AG20443 (cell line): ENCODE results near the gene XK.

Experiments
- DNase-seq: peaks from one replicate; pipeline ENCODE4 v3.0.0; 2012; ENCODE audit warnings: low spot score, mixed read lengths

The XK gene

DNA sequence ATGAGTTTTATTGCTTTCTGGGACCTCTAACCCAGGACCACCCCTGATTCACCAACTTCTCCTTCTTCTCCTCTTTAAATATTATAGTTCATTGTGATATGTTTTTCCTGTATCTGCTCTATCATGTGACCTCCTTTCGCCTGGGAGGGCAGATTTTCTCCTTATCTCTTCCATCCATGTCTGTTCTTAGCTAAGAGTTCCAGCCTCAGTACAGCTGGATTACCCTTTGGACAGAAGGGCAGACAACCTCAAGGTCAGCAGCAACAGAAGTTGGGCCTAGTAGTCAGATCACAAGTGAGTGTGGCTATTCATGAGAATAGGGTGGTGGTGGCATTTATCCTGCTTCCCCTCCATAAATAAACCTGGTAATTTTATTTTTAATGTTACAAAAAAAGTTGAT, 5.7 kb upstream of the XK start:
- no peak for DNase-seq

DNA sequence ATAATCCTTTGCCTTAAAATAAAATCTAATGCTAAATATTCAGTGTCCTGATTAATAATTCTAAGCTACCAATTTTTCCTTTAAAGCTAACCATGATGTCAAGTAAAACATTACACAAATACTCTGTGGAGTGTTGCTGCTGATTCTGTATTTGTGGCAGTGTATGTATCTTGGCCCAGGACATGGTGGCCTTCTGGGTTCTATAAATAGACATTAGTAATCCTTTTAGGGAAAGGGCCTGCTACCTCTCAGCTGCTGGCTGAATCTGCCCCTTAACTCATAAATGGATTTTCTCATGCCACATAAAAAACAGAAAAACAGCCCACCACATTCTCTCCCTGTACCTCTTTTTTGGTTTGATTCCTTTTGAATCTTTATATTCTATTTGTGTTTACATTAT, 1.2 kb upstream of the XK start:
- no peak for DNase-seq

GRCh38 chrX:37684973-37685372, 618 bp upstream of the XK start:
- DNase-seq: no peak

DNA sequence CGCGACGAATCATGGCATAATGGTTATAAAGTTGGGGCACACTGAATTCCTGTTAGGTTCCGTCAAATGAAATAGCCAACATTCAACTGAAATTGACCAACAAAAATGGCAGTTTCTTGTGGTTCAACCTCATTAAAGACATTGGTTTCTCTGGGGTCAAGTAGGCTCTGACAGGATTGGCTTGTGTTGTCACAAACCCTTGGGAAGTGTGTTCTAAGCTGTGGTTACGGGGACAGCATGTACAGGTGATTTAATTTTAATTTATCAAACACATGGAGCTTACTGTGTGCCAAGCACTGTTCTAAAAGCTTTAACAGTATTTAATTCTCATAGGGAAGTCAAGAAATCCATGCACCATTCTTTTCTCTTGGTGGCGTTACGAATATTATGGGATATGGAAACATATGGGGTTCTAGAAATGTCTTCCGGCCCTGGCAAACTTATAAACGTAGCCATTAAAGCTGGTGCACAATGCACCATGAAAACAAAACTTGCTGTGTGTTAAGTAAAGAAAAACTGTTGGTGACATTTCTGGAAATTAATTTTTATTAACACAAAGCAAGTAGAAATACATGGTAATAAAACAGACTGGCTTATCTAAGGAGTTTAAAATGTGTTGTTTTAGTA, 891 bp downstream of the XK start:
- no peak for DNase-seq

GRCh38 chrX:37686996-37687395, 1.4 kb downstream of the XK start:
- DNase-seq: no peak

DNA sequence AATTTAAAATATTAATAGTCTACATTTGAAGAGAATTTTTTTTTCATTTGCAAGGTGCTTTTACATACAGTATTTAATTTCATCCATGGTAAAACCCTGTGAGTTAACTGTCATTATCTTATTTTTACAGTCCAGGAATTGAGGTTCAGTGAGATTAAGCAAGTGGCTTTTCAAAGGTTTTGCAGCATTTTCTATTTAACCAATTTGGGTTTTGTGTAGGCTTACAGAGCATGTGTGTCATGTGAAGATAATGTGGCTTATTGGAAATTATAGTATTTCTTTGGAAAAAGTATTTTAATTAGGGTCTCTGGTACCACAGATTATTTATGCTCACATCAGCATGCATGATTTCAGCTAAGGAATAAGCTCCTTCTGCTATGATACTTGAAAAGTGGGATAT, 4.5 kb downstream of the XK start:
- DNase-seq: no peak

DNA sequence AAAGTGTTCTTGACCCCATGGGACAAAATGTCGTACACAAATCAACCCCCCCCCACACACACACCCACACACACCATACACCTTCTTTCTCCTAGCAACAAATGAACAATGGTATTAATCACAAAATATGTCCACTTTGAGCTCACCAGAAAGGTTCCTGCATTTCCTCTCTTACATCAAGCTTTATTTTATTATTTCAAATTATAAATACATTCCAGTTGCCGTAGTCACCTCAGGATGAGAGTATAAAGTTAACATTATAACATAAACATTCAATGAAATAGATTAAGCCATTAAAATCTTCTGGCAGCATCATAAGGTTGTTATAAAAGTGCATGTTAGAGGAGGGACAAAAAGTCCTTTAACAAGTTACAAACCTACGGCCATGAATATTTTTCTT, 7.3 kb downstream of the XK start:
- no peak for DNase-seq

- no peak for DNase-seq
Observed at GRCh38 chrX:37697169-37697760, 11.7 kb downstream of the XK start.

DNA sequence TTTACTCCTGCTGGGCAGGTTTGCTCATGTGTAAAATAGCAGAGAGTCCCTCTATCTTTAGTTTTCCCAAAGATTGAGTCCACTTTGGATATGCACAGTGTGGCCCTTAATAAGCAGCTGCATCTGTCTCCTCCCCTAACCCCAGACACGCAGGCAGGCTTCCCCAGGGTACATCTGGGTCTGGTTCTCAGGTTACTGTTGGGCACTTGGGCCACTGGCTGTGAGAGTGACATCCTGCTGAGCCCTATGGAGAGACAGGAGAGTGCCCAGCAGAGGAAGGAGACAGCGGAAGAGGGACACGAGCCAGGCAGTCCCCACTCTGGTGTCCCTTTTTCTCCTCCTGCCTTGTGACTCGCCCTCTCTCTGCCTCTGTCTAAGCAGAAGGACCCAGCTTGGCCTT, 16.0 kb downstream of the XK start:
- DNase-seq: no peak

GRCh38 chrX:37711991-37712390, 26.4 kb downstream of the XK start:
- DNase-seq: no peak

GRCh38 chrX:37712458-37712857, 26.9 kb downstream of the XK start:
- DNase-seq: no peak

DNA sequence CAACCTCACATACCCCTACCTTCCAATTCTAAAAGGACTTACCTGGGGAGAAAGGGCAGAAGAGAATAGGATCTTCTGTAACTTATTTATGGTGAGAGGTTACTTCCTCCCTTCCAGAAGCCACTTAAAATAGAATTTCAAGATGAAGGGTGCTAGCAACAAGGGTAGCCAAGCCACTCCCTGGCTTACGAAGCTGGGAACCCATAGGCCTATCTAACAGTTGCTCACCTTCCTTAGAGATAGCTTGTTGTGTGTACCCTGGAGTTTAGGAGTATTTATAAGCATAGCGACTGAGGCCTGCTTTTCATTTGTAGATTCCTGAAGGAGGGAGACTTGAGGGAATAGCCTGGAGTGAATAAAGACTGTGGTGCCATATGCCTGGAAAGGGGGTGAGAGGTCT, 28.9 kb downstream of the XK start:
- no peak for DNase-seq

GRCh38 chrX:37716602-37717001, 31.0 kb downstream of the XK start:
- no peak for DNase-seq

DNA sequence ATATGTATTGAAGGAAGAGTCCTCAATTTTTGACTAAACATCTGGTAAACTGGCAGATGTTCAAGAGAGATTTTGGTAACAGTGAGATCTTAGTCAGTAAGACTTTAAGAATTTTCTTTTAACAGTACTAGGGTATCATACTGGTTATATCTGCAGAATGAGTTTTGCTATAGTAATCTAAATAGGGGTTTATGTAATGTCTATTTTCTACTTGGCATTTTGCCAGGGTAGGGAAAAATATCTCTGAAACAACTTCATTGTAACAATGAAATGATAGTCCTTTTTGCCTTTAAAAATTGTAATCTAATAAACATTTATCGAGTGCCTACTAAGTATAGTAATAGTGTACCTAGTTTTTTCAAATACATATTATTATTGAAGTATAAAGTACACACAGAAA, 32.1 kb downstream of the XK start:
- no peak for DNase-seq

DNA sequence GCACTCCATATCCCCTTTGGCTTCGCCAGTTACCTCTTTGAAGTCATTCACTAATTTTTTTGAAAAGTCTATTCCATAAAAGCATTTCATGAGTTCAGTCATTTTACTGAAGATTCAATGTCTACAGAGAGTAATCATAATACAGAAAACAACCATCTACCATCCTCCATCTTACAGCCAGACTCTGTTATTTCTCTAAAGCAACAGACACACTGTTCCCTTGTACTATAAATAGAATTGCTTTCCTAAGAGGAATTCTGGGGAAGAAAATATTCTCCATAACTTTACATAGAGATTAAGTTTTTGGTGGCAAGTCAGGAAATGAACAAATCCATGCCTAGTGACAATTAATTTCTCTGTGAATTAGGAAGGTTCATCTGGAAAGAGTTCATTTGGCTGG, 37.0 kb downstream of the XK start:
- no peak for DNase-seq

DNA sequence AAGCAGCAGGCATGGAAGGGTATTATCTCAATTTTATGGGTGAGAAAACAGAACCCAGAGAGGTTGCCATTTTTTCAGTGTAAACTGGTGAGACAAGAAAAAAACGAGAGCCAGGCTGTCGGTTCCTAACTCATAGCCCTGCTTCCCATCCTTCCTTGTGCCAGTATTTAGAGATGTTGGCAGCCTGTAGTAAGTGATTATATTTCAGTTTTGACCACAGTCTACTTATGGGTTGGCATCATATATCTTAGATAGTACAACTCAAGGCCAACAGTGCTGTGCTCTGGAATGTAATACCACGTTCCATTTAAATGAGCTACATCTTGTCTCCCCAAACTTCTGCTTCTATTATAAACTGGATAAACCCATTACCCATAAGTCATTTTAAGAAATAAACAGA, 40.8 kb downstream of the XK start:
- DNase-seq: no peak

DNA sequence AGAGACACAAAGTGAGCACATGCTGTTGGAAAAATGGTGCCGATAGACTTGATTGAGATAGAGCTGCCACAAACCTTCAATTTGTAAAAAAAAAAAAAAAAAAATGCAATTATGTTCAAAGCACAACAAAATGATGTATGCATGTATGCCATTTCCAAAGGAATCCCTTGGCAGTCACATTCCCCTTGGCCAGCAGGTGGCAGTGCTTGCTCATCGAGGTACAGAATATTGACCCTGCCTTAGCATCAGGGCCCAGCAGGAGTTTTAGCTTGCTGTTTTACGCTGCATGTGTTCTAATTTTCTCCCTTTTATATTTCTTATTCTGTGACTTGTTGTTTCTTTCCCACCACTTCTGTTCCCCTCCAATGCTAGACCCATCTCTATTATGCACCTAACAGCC, 59.8 kb downstream of the XK start:
- peak; percentile 62 for DNase-seq

DNA sequence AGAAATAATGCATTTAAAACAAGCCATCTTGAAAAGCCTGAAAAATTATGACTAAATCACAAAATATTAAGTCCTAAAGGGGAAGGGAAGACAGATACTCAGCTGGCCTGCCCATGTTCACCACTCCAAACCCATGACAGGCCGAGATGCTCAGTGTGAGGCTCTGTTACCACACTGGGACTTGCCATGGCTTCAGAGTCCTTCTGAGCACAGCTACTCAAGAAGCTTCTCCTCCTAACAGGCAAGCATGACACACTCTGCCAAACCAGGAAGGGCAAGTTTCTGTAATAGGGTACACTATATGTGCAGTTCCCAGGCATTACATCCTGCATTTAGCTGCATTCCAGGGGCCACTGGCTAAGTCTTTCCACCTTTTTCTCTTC, 60.2 kb downstream of the XK start:
- DNase-seq: no peak

GRCh38 chrX:37746218-37746941, 60.8 kb downstream of the XK start:
- no peak for DNase-seq

DNA sequence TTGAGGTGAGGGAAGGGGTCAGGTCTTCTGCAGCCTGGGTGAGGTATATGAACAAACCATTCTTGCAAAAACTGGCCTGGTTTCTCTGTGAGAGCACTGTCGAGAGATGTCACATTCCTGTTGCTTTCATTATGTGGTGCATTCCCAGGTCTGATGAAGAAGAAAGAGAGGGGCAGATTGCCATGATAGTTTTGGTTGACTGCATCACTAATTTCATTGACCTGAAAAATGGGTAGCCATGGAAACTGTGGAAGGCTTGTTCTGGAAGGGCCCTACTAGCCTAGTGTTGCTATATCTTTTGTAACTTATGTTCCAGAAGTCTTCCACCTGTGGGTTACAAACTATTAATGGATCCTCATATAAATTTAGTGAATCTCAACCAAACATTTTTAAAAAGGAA, 61.4 kb downstream of the XK start:
- DNase-seq: no peak

GRCh38 chrX:37752281-37752680, 66.7 kb downstream of the XK start:
- DNase-seq: no peak

- no peak for DNase-seq
Observed at GRCh38 chrX:37752936-37753335, 67.3 kb downstream of the XK start.

GRCh38 chrX:37753384-37753783, 67.8 kb downstream of the XK start:
- DNase-seq: no peak

GRCh38 chrX:37754516-37754915, 68.9 kb downstream of the XK start:
- DNase-seq: no peak
